ENCODE results near the gene AIFM1.
"Not testable (repeated sequence)": the region's sequence is repeated elsewhere in the genome, so short reads cannot be mapped to it uniquely, and the experiment has no call there.

AIFM1 gene

GRCh38 chrX:130118441-130119311 is 47.0 kb downstream of the AIFM1 start:
- peak; percentile 47 for DNase-seq

- DNase-seq = no peak
Measured at GRCh38 chrX:130117166-130117565, 48.5 kb downstream of the AIFM1 start.

GRCh38 chrX:130115119-130115885 is 50.3 kb downstream of the AIFM1 start:
- not testable (repeated sequence) for DNase-seq

GRCh38 chrX:130114141-130114588 is 51.5 kb downstream of the AIFM1 start:
- no peak for DNase-seq

- no peak for DNase-seq
Measured at GRCh38 chrX:130111220-130112154, 54.2 kb downstream of the AIFM1 start.

GRCh38 chrX:130110379-130111219 is 55.0 kb downstream of the AIFM1 start, which contains the start of gene ELF4:
Gene ELF4 (minus strand): TSS chrX:130110497. CDS start chrX:130081330, 29,167 bp downstream.
- peak; percentile 81 for DNase-seq

GRCh38 chrX:130109429-130110378 is 55.9 kb downstream of the AIFM1 start:
- peak; percentile 14 for DNase-seq

GRCh38 chrX:130108647-130109428 is 56.8 kb downstream of the AIFM1 start:
- peak; percentile 56 for DNase-seq

GRCh38 chrX:130106071-130106470 is 59.6 kb downstream of the AIFM1 start:
- DNase-seq = no peak

GRCh38 chrX:130105244-130105643 is 60.4 kb downstream of the AIFM1 start:
- no peak for DNase-seq

GRCh38 chrX:130103605-130104004 is 62.0 kb downstream of the AIFM1 start:
- DNase-seq = no peak

GRCh38 chrX:130100180-130100579 is 65.5 kb downstream of the AIFM1 start:
- DNase-seq = no peak

- DNase-seq = no peak
Measured at GRCh38 chrX:130098210-130098552, 67.5 kb downstream of the AIFM1 start.

GRCh38 chrX:130097507-130098209 is 68.0 kb downstream of the AIFM1 start:
- peak; percentile 44 for DNase-seq

GRCh38 chrX:130095249-130096030 is 70.2 kb downstream of the AIFM1 start:
- DNase-seq = no peak

GRCh38 chrX:130094696-130095095 is 70.9 kb downstream of the AIFM1 start:
- DNase-seq = no peak

GRCh38 chrX:130093271-130093670 is 72.4 kb downstream of the AIFM1 start:
- DNase-seq = no peak

- peak; percentile 87 for DNase-seq
Measured at GRCh38 chrX:130091980-130092522, 73.6 kb downstream of the AIFM1 start.
